ENCODE data around the gene SLC22A23. TPM values are rescaled to one million over a fixed set of nuclear protein-coding genes. Genes with fewer than 3 reads are reported as not detected.

The SLC22A23 gene
- total RNA-seq, 2 donors from 2014 or later, result 11.1 to 13.3 TPM

GRCh38 chr6:3283641-3284435, 173.0 kb downstream of the SLC22A23 start:
- no peaks in the 10 kb centered on the region for H3K9me3 ChIP-seq (ENCODE audit: control insufficient read depth, low read length)
- no peaks in the 10 kb centered on the region for H3K36me3 ChIP-seq (ENCODE audit: control insufficient read depth, insufficient read depth, low read length)
- DNase-seq, result peak; percentile 34
- peaks cover 9% of the 10 kb centered on the region for H3K4me1 ChIP-seq (ENCODE audit: control insufficient read depth, insufficient read depth, low read length)
- TF ChIP-seq CTCF (conservative IDR thresholded peaks at IDR 0.05), result no peak
- Mint-ChIP-seq H3K4me3 (no peak overlapping the region), H3K27me3 (ENCODE audit: insufficient read depth) (no peaks in the 10 kb centered on the region), H3K27ac (no peak overlapping the region), H3K9me3 (no peaks in the 10 kb centered on the region), H3K36me3 (ENCODE audit: low read depth) (peaks cover 25% of the 10 kb centered on the region), H3K4me1 (peaks cover 9% of the 10 kb centered on the region)
- WGBS, 2 experiments (ENCODE audit: insufficient coverage in 1 of 2, insufficient read length in 1 of 2), result 94% methylated on average over 20 to 23 of the region's 23 CpGs
- no peak overlapping the region for H3K4me3 ChIP-seq (ENCODE audit: low read length)
- no peak overlapping the region for H3K9ac ChIP-seq (ENCODE audit: extremely low read depth, low read length, poor library complexity, severe bottlenecking)
- H3K27ac ChIP-seq (ENCODE audit: low read depth, low read length), result peak overlapping the region; percentile 94
- H3K27me3 ChIP-seq (ENCODE audit: control insufficient read depth, insufficient read depth, low read length, poor library complexity, severe bottlenecking), result no peaks in the 10 kb centered on the region

- Histone ChIP-seq H3K27ac (ENCODE audit: low read depth, low read length) (peak overlapping the region; percentile 94), H3K9me3 (ENCODE audit: control insufficient read depth, low read length) (no peaks in the 10 kb centered on the region), H3K4me3 (ENCODE audit: low read length) (no peak overlapping the region), H3K36me3 (ENCODE audit: control insufficient read depth, insufficient read depth, low read length) (no peaks in the 10 kb centered on the region), H3K4me1 (ENCODE audit: control insufficient read depth, insufficient read depth, low read length) (peaks cover 9% of the 10 kb centered on the region), H3K27me3 (ENCODE audit: control insufficient read depth, insufficient read depth, low read length, poor library complexity, severe bottlenecking) (no peaks in the 10 kb centered on the region), H3K9ac (ENCODE audit: extremely low read depth, low read length, poor library complexity, severe bottlenecking) (no peak overlapping the region)
- H3K36me3 Mint-ChIP-seq (ENCODE audit: low read depth), result peaks cover 25% of the 10 kb centered on the region
- TF ChIP-seq CTCF (conservative IDR thresholded peaks at IDR 0.05), result no peak
- peak overlapping the region; percentile 26 for H3K27ac Mint-ChIP-seq
- H3K4me1 Mint-ChIP-seq, result peaks cover 9% of the 10 kb centered on the region
- no peaks in the 10 kb centered on the region for H3K9me3 Mint-ChIP-seq
- WGBS, 2 experiments (ENCODE audit: insufficient coverage in 1 of 2, insufficient read length in 1 of 2), result 94% methylated on average over 9 to 10 of the region's 10 CpGs
- no peak for DNase-seq
- no peaks in the 10 kb centered on the region for H3K27me3 Mint-ChIP-seq (ENCODE audit: insufficient read depth)
- H3K4me3 Mint-ChIP-seq, result no peak overlapping the region
These were observed 173.6 kb downstream of the SLC22A23 start for GRCh38 chr6:3283241-3283640.

- Histone ChIP-seq H3K9me3 (ENCODE audit: control insufficient read depth, low read length) (no peaks in the 10 kb centered on the region), H3K36me3 (ENCODE audit: control insufficient read depth, insufficient read depth, low read length) (no peaks in the 10 kb centered on the region), H3K27ac (ENCODE audit: low read depth, low read length) (peak overlapping the region; percentile 94), H3K4me3 (ENCODE audit: low read length) (no peak overlapping the region), H3K9ac (ENCODE audit: extremely low read depth, low read length, poor library complexity, severe bottlenecking) (no peak overlapping the region), H3K27me3 (ENCODE audit: control insufficient read depth, insufficient read depth, low read length, poor library complexity, severe bottlenecking) (no peaks in the 10 kb centered on the region), H3K4me1 (ENCODE audit: control insufficient read depth, insufficient read depth, low read length) (peaks cover 9% of the 10 kb centered on the region)
- H3K36me3 Mint-ChIP-seq (ENCODE audit: low read depth), result peaks cover 25% of the 10 kb centered on the region
- peak; percentile 36 for DNase-seq
- no peak overlapping the region for H3K4me3 Mint-ChIP-seq
- H3K9me3 Mint-ChIP-seq, result no peaks in the 10 kb centered on the region
- H3K27me3 Mint-ChIP-seq (ENCODE audit: insufficient read depth), result no peaks in the 10 kb centered on the region
- no peak for TF ChIP-seq CTCF (conservative IDR thresholded peaks at IDR 0.05)
- WGBS, 2 experiments (ENCODE audit: insufficient coverage in 1 of 2, insufficient read length in 1 of 2), result 93 to 95% methylated on average over 20 of the region's 20 CpGs
- H3K27ac Mint-ChIP-seq, result peak overlapping the region; percentile 26
- H3K4me1 Mint-ChIP-seq, result peaks cover 9% of the 10 kb centered on the region
These were observed 174.2 kb downstream of the SLC22A23 start for GRCh38 chr6:3282476-3283236.
